Fibroblast of villous mesenchyme (primary cell): ENCODE results near the gene ANKRD11. TPM values are rescaled to one million over a fixed set of nuclear protein-coding genes. Genes with fewer than 3 reads are reported as not detected.

Experiments used
- DNase-seq: peaks from one replicate; pipeline ENCODE4 v3.0.0-alpha.2; 2010; ENCODE audit warnings: low read depth
- H3K4me3 ChIP-seq: 2 replicates; pipeline ENCODE4 v1.5.1; 2011; ENCODE audit warnings: low read depth, mild to moderate bottlenecking, low read length
- total RNA-seq: library from RNA; depleted of rRNA; stranded (reverse); fragments of >200 nt; gene quantifications from 2 replicates; pipeline ENCODE4 v1.2.3, GENCODE V29; 2012
- TF ChIP-seq, protein P1 (sequence below): IDR thresholded peaks from 2 replicates; pipeline ENCODE4 v1.5.1; 2012; ENCODE audit warnings: low read depth, mild to moderate bottlenecking, low read length; ENCODE audit not compliant: insufficient read depth

Gene ANKRD11
- total RNA-seq, 1 donor = 69.5 TPM

DNA sequence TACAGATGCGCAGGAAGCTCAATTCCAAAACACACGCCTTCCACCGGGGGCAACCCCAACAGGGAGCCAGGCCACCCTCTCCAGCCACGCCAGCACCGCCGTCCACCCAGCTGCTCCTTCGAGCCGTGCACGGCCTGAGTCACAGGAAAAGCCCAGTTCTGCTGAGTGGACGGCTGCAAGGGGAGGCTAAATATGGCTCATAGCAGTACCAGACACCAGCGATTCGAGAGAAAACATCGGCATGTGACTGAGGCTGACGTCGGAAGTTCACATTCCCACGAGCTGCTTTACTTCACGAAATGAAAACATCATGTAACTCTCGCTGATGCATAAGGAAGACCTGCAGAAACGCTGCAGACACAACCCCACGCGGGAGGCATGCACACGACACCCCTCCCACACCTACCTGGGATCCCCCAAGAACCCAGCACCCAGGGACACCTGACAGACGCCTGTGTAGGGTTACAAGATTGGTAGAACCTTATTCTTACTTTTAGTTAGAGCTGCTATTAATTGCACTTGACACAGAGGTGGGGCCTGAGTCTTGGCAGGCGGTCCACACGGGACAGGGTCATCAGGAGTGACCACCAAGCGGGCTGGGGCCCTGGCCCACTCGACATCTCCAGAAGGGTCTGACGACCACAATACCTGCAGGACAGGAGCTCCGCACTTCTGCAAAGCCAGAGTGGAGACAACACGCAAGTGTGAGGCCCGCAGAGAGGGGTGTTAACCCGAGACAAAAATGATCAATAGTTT, 116.8 kb downstream of the ANKRD11 start:
- peak; percentile 96 for DNase-seq
- TF ChIP-seq, protein P1, sequence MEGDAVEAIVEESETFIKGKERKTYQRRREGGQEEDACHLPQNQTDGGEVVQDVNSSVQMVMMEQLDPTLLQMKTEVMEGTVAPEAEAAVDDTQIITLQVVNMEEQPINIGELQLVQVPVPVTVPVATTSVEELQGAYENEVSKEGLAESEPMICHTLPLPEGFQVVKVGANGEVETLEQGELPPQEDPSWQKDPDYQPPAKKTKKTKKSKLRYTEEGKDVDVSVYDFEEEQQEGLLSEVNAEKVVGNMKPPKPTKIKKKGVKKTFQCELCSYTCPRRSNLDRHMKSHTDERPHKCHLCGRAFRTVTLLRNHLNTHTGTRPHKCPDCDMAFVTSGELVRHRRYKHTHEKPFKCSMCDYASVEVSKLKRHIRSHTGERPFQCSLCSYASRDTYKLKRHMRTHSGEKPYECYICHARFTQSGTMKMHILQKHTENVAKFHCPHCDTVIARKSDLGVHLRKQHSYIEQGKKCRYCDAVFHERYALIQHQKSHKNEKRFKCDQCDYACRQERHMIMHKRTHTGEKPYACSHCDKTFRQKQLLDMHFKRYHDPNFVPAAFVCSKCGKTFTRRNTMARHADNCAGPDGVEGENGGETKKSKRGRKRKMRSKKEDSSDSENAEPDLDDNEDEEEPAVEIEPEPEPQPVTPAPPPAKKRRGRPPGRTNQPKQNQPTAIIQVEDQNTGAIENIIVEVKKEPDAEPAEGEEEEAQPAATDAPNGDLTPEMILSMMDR = peak; percentile 6
- H3K4me3 ChIP-seq = no peak overlapping the region

- TF ChIP-seq, protein P1 = no peak
- no peak overlapping the region for H3K4me3 ChIP-seq
- DNase-seq = no peak
These were observed 118.3 kb downstream of the ANKRD11 start for GRCh38 chr16:89371968-89372634.

GRCh38 chr16:89371386-89371785, 119.0 kb downstream of the ANKRD11 start:
- TF ChIP-seq, protein P1 = no peak
- no peak for DNase-seq
- no peak overlapping the region for H3K4me3 ChIP-seq

DNA sequence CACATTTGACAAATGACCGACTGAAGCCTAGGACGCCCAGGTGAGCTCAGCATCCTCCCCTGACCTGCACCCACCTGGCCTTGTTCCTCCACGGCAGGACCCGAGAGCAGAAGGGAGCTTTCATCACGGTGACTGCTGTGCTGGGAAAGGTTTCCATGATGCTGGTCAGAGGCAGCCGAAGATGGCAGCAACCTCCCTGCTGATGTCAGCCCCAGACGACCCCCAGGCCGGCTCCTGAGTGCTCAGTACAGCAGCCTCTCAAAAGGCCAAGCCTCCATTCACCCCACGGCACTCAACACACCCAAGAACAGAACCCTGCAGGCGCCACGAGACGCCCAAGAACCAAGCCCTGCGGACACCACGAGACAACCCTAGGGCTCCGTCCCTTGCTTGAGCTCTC, 119.8 kb downstream of the ANKRD11 start:
- DNase-seq = no peak
- TF ChIP-seq, protein P1 = no peak
- H3K4me3 ChIP-seq = no peak overlapping the region

DNA sequence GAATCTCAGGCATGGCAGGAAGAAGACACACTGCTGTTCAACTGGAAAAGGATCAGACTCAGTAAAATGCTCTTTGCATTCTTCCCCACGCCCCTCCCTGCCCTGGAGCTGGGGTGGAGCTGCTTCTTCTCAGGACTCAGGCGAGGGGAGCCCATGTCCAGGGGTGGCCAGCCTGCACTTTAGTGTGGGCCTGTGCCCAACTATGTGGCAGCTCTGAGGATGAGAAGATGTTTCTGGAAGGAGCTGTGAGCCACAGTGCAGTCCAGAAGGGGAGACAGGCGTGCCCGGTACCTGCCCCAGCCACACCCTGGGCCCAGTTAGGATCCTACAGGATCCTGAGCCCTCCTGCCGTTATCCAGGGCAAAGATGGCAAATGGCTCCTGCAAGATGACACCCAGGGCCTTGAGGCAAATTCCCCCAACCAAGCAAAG, 120.3 kb downstream of the ANKRD11 start:
- H3K4me3 ChIP-seq = no peak overlapping the region
- DNase-seq = peak; percentile 71
- TF ChIP-seq, protein P1 = no peak

DNA sequence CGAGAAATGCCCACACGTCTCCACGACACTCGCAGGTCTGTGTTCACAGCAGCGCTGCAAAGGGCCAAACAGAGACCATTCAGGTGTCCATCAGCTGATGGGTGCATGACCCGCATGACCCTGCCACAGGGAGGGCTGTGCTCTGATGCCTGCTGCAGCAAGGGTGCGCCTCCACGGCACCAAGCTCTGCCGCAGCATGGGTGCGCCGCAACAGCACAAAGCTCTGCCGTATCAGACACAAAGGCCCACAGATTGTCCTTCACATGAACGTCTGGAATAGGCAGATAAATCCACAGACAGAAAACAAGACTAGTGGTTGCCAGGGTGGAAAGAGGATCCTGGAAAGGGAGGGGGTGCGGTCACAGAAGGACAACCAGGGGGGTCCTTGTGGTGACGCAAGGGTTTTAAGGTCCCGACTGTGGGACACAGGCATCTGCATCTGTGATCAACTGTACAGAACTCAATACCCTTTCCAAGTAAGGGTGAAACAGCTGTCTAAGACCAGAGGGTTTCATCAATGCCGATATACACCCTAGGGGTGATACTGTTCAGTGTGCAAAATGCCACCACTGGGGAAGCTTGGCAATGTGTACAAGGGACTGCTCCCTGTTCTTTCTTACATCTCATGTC, 121.0 kb downstream of the ANKRD11 start:
- H3K4me3 ChIP-seq = no peak overlapping the region
- TF ChIP-seq, protein P1 = no peak
- peak; percentile 48 for DNase-seq
